RPMI8226 (cell line): ENCODE results near the gene TLCD3A.
"Not testable (repeated sequence)": the region's sequence is repeated elsewhere in the genome, so short reads cannot be mapped to it uniquely, and the experiment has no call there.

Experiments
- DNase-seq: peaks from one replicate; pipeline ENCODE4 v3.0.0-alpha.2; 2015

The TLCD3A gene

DNA sequence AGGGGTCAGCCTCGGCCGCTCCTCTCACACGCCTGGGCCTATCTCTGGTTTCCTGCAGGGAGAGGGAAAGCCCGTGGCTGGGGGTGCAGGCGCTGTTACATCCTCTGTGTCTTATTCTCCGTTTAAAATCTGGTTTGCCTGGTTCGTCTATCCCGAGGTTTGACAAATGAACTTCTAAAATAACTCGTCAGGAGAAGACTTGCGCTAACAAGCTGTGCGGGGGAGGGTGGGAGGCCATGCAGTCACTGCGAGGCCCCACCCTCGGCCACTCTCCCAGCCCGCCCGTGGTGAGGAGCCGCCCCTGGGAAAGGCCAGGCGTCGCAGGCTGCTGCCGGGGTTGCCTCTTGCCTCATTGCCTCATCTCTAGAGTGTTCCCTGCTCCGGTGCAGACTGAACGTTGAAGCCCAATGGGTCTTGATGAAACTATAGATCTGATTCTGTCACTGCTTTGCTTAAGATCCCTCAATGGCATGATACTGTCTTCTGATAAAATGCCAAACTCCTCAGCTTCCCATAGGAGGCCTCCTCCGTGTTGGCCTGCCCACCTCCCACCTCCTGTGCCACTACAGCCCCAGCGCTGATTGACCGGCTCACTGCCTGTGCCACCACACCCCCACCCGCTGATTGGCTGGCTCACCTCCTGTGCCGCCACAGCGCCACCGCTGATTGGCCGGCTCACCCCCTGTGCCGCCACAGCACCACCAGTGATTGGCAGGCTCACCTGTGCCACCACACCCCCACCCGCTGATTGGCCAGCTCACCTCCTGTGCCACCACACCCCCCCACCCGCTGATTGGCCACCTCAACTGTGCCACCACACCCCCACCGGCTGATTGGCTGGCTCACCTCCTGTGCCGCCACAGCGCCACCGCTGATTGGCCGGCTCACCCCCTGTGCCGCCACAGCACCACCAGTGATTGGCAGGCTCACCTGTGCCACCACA lies 57.8 kb downstream of the TLCD3A start:
- DNase-seq = not testable (repeated sequence)

DNA sequence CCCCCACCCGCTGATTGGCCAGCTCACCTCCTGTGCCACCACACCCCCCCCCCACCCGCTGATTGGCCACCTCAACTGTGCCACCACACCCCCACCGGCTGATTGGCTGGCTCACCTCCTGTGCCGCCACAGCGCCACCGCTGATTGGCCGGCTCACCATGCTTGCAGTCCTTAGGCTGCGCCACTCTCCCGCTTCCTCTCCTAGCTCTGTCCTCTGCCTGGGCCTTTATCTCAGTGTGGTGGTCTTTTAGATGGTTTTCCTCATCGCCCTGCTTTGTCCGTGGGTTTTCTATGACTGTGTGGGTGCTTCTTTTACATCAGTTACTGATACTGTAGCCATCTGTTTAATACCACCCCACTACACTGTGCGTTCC lies 58.5 kb downstream of the TLCD3A start:
- DNase-seq = not testable (repeated sequence)

DNA sequence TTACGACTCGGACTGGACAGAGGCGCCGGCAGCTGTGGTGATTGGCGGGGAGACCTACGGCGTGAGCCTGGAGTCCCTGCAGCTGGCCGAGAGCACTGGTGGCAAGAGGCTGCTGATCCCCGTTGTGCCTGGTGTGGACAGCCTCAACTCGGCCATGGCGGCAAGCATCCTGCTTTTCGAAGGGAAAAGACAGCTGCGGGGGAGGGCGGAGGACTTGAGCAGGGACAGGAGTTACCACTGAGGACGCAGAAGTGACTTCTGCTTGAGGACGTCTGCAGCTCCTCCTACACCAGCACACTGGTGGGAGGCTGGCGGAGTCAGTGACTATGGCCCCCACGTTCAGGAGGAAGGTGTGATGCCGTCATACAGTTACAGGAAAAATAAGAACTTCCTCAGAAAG lies 59.4 kb downstream of the TLCD3A start:
- DNase-seq = no peak

DNA sequence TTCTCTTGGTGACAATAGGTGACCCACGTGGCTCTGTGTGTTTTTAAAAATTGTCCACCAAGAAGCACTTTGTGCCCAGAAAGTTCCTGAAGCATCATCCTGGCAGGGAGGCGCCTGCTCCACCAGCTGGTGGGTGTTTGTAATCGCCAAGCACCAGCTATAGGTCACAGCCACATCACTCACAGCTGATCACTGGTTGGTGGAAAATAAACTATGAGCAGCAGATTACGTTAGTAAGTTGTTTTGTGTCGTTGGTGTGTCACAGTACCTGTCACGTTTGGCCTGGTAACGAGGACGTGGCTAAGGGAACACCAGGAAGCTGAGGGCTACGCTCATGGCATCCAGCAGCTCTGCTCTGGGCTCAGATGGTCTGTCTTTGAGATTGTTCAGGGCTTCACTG lies 59.9 kb downstream of the TLCD3A start:
- DNase-seq = no peak
